T-helper 2 cell (primary cell): ENCODE results near the gene SDHA.
"Not testable (repeated sequence)": the region's sequence is repeated elsewhere in the genome, so short reads cannot be mapped to it uniquely, and the experiment has no call there.

ENCODE experiments used
- DNase-seq, 5 experiments: peaks; one replicate each; pipeline versions ENCODE4 v3.0.0 to v3.0.0-alpha.2; 2012 to 2022

The SDHA gene

DNA sequence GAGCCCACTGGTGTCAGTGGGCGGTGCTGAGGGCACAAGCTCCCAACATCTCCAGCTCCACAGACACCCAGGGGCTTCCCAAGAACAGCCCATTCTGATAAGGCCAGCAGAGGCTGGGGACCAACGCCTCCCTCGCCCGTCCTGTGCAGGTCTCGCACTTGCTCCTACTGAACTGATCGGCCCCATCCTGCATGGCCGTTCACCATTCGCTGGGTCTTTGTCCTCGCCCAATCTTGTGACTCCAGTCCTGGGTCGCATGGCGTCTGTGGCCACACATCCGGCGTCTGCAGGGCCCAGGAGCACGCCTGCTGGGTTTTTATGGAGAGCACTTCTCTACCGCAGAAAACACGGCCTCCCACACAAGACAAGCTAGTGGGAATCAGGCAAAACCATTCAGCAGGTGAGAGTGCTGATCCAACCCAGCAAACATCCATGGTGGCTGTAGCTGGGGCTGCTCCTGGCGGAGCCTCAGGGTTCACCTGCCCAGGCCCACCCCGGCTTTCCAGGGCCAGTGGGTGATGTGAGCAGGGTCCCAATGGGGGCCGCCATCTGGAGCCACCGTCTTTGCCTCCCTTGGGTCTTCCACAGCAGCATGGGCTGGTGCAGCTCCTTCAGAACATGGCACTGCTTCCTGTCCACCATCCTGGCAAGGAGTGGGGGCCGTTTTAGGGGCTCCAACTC lies 19.5 kb upstream of the SDHA start:
- no peak for DNase-seq

DNA sequence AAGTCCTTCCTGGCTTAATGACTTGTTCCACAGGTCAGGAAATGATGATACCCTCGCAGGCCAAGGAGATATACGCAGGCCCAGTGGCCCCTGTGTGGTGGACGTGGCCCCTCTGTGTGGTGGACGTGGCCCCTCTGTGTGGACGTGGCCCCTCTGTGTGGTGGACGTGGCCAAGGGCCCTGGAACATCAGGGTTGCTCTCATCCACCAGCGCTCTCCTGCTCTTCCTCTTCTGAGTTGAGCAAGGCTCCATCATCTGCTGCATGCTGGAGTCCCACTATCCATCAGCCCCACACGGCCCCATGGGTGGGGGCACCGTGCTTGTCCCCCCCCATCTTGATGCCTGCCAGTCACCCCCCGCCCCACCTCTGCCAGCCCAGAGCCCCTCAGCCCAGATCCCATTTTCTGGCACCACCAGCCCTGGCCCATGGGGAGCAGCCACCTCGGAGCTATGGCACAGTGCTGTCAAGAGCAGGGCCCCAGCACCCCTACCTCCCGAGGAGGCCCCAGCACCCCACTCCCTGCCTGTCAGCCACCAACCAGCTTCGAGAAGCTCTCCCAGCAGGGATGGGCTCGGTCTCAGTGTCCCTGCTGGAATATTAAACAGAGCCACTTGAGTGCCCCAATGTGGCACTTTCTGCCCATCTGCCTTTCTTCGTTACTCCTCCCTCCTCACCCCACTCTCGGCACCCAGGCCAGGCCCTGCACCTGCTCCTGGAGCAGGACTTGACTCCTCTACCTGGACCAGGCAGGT lies 18.7 kb upstream of the SDHA start:
- DNase-seq: no peak

GRCh38 chr5:199950-200645 lies 18.0 kb upstream of the SDHA start:
- no peak for DNase-seq

GRCh38 chr5:200985-201384 lies 17.1 kb upstream of the SDHA start:
- no peak for DNase-seq

GRCh38 chr5:201672-202071 lies 16.4 kb upstream of the SDHA start:
- no peak for DNase-seq

GRCh38 chr5:203246-203930 lies 14.7 kb upstream of the SDHA start:
- no peak for DNase-seq

GRCh38 chr5:204001-204400 lies 14.1 kb upstream of the SDHA start:
- DNase-seq: no peak

DNA sequence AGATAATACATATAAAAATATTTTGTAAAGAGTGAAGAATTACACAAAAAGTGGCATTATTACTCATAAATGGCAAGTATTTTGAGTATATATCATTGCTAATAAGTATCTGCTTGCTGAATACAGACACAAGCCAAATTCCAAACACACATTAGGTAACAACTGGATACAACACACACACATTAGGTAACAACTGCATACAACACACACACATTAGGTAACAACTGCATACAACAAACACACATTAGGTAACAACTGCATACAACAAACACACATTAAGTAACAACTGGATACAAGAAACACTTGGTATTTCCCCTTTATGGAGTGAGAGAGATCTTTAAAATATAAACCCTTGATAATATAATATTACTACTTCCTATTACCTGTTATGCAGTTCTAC lies 13.7 kb upstream of the SDHA start:
- DNase-seq: no peak

GRCh38 chr5:204966-205670 lies 13.0 kb upstream of the SDHA start:
- no peak for DNase-seq

DNA sequence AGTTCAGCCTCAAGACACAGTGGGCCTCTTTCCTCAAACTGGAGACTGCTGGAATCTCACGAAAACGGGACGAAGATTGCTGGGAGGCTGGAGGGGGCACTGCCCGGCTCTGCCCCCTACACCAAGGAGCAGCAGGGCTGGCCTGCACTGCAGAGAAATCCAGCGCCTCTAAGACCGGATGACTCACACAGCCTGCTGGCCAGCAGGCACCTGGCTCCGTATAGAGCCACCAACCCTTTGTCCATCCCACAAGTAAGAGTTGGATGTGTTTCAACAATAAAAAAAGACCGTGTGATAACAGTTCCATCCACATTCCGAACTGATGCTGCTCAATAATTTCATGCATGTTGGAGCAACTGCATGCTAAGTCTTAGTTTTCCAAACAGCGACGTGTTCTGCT lies 11.7 kb upstream of the SDHA start:
- no peak for DNase-seq

DNA sequence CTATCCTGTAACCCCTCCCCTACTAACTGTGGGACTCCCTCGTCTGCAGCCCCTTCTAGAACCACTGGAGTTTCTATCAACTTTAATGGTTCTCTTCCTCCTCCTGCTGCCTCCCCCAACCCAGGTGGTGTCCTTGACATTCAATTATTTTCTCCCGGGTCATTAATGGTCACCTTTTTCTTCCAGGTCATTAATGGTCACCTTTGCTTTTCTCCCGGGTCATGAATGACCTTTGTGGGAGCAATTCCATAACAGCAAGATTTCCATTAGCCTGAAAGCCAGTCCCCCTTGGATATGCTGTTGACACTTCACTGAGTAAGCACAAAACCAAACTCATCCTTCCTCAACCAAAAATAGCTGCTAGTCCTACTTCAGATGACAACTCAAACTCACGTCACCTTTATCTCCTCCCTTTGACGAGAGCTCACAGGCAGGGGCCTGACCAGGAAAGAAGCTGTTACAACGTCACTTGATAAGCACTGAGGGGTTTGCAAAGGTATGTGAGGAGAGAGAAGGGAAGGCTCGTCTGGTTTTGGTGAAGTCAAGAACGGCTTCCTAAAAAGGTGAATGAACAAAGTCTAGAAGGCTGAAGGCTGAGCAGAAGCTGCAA lies 11.1 kb upstream of the SDHA start:
- DNase-seq: no peak

- no peak for DNase-seq
Measured at GRCh38 chr5:207599-207998, 10.5 kb upstream of the SDHA start.

GRCh38 chr5:208449-209114 lies 9.5 kb upstream of the SDHA start:
- DNase-seq: no peak

DNA sequence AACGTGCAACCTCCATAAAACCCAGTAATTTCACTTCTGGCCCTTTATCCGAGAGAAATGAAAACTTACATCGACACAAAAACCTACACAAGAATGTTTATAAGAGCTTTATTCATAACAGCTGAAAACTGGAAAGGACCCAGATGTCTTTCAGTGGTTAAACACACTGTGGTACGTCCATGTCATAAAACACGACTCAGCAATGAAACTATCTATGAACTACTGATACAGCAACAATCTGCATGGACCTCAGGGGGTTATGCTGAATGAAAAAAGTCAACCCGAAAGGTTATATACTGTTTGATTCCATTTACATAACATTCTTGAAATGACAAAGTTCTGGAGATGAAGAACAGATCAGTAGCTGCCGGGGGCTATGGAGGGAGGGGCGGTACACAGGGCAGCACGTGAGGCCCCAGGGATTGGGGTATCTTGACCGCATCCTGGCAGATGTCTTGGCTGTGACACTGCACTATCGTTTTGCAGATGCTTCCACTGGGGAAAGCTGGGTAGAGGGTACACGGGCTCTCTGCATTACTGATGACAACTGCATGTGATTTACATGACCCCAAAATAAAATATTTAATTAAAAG lies 4.2 kb upstream of the SDHA start:
- peak in 1 of 5 experiments; percentile 10 for DNase-seq

DNA sequence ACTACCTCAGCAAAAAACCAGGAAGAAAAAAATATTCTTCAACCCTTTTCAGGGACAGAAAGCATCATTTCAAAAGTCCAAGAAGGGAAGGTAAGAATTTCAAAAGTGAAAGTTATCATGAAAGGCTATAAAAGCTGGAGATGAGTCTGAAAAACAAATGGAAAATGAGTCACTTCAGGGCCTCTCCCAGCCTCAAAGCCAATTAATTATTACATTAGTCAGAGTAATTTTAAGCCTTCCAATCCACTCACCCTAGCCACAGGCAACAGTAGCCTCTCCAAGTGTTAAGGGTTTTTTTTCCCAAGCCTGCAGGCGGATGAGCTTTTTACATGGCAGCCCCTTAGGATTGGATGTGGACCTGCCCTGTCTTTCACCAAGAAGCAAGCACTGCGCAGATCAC lies 2.9 kb upstream of the SDHA start:
- DNase-seq: not testable (repeated sequence)

GRCh38 chr5:216076-216475 lies 2.0 kb upstream of the SDHA start:
- not testable (repeated sequence) for DNase-seq

- DNase-seq: peak in 2 of 5 experiments; percentile 4 to 30
Measured at GRCh38 chr5:218457-219291, 554 bp downstream of the SDHA start.

DNA sequence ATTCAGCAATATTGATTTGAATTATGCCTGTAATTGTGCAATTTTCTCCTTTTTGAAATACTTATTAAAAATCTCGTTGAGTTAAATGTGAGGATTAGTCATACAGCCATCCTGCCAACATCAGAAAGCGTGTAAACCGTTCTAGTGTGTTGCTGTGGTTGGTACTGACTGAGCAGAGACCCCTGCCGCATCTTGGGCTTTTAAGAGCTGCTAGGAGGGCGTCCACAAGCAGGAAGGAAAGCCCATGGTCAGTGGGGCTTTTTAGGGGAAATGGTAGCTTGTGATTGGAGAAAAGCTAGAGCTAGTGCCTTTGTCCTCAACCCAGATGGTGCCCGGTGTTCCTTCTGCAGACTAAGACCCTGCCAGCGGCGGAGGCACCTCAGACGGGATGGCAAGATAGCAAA lies 1.3 kb downstream of the SDHA start:
- DNase-seq: peak in 1 of 5 experiments; percentile 71

GRCh38 chr5:219991-220390 lies 1.9 kb downstream of the SDHA start:
- peak in 2 of 5 experiments; percentile 15 to 70 for DNase-seq
